ENCODE measurements around the gene LRRC8D. TPM values are rescaled to one million over a fixed set of nuclear protein-coding genes. Genes with fewer than 3 reads are reported as not detected.

LRRC8D gene
- total RNA-seq, 1 donor from 2014 or later: 33.9 TPM

DNA sequence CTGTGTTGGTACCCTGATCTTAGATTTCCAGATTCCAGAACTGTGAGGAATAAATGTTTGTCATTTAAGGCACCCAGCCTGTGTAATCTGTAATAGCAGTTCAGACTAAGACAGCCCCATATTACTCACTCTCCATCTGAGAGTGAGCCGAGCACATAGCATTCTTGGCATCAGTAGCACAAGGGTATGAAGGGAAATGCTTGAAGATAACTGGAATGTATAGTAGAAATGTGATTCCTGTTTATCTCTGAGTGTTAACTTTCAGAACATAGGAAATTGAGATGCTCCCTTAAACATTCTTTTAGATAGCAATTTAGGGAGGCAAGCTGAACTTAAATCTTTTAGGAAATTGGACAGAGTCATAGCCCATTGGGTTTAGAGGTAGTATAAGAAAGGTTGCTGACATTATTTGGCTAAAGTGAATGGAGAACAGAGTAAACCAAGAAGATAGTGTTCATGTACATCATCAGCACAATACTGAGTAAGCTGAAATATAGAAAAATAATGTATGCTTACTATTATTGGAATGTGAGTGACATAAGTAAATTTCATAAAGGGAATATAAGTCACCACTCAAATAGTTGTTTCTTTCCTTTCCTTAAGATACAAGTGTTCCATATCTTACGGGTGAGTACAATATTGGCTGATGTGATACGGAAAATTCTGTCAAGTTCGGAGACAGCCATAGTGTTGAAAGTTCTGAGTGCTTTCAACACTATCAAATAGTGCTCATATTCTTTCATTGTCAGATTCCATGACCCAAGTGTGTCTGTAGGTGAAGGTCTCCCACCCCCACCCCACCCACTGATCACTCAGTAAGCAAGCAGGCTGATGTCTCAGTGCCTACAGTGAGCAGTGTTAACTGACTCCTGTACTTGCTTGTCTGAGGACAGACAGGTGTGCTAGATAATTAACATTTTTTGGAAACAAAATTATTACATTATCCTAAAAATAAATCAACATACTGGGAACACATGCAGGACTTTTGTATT, 73.7 kb downstream of the LRRC8D start:
- Mint-ChIP-seq H3K4me3 (ENCODE audit: unreplicated experiment) (no peak overlapping the region), H3K27ac (ENCODE audit: unreplicated experiment) (no peak overlapping the region), H3K36me3 (ENCODE audit: low read depth, unreplicated experiment) (peaks cover 8% of the 10 kb centered on the region), H3K4me1 (ENCODE audit: unreplicated experiment) (peaks cover 31% of the 10 kb centered on the region), H3K27me3 (ENCODE audit: unreplicated experiment) (no peaks in the 10 kb centered on the region), H3K9me3 (ENCODE audit: unreplicated experiment) (no peaks in the 10 kb centered on the region)
- no peak for DNase-seq (ENCODE audit: low spot score)
- TF ChIP-seq, protein P1, sequence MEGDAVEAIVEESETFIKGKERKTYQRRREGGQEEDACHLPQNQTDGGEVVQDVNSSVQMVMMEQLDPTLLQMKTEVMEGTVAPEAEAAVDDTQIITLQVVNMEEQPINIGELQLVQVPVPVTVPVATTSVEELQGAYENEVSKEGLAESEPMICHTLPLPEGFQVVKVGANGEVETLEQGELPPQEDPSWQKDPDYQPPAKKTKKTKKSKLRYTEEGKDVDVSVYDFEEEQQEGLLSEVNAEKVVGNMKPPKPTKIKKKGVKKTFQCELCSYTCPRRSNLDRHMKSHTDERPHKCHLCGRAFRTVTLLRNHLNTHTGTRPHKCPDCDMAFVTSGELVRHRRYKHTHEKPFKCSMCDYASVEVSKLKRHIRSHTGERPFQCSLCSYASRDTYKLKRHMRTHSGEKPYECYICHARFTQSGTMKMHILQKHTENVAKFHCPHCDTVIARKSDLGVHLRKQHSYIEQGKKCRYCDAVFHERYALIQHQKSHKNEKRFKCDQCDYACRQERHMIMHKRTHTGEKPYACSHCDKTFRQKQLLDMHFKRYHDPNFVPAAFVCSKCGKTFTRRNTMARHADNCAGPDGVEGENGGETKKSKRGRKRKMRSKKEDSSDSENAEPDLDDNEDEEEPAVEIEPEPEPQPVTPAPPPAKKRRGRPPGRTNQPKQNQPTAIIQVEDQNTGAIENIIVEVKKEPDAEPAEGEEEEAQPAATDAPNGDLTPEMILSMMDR (IDR thresholded peaks at IDR 0.05; ENCODE audit: unreplicated experiment): no peak

DNA sequence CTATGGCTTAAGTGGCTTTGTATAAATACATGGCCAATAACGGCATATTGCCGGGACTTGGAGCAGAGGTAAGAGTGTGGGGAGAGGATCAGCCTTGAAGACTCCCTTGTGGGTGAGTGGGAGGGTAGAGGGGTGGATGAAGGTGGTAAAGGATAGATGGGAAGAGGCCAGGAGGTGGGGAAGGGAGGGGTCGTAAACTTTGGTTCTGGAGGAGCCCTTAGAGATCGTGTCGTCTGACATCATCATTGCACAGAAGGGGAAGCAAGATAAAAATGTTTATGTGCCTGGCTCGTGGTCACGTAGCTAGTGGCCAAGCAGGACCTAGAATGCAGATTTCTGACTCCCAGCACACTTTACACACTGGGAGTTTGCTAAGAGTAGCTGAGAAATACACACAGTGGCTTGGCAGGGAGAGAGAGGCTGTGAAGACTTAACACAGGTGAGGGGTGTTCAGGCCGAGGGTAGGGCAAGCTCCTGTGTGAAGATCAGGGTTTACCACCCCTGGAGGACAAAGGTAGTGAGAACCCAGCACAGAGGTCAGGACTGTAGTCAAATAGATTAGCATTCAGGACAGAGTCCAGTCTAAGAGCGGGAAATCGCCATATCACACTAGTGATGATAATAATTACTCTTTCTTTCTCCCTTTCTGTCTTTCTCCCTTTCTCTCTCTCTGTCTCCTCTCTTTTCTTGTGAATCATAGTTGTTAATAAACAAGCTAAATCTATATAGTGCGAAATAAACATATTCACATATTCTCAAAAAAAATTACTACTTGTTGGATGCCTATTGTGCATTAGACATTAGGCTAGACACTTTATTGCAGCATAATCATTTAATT, 75.5 kb downstream of the LRRC8D start:
- Mint-ChIP-seq H3K4me1 (ENCODE audit: unreplicated experiment) (peaks cover 41% of the 10 kb centered on the region), H3K36me3 (ENCODE audit: low read depth, unreplicated experiment) (peaks cover 4% of the 10 kb centered on the region), H3K4me3 (ENCODE audit: unreplicated experiment) (no peak overlapping the region), H3K27ac (ENCODE audit: unreplicated experiment) (no peak overlapping the region), H3K9me3 (ENCODE audit: unreplicated experiment) (no peaks in the 10 kb centered on the region), H3K27me3 (ENCODE audit: unreplicated experiment) (no peaks in the 10 kb centered on the region)
- TF ChIP-seq, protein P1 (IDR thresholded peaks at IDR 0.05; ENCODE audit: unreplicated experiment): no peak
- DNase-seq (ENCODE audit: low spot score): no peak

DNA sequence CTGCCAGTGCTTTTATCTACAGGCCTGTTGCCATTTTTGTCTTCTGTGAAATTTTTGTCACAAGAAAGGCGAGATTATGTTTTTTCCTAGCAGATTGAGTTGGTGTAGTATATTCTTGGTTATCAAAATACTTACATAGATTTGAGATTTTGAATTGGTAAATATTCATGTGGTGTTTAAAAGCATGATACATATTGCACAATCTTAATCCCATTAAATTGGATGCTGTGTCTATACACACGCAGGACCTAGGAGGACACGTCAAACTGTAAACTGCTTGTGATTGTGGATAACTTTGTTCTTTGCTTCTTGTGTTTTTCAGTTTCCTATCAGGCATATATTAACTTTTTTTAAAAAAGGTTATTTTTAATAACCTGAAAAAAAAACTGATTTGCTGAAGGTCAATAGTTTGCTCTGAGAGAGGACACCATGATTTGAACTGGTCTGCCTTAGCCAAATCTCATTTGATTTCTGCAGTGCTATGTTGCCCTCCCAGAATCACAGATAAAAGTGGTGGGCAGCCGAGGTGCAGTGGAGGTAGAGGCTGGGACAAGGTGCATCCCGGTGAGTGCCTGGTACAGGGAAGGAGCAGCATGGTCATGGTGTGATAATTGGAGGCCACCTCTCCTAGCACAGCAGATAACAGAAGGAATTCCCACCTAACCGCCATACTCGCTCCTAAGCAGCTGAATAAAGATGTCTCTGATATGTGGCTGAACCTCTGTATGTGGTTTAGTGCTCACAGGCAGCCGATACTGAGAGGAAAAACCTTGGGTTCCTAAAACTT, 76.7 kb downstream of the LRRC8D start:
- Mint-ChIP-seq H3K27me3 (ENCODE audit: unreplicated experiment) (no peaks in the 10 kb centered on the region), H3K9me3 (ENCODE audit: unreplicated experiment) (no peaks in the 10 kb centered on the region), H3K27ac (ENCODE audit: unreplicated experiment) (no peak overlapping the region), H3K4me1 (ENCODE audit: unreplicated experiment) (peaks cover 43% of the 10 kb centered on the region), H3K4me3 (ENCODE audit: unreplicated experiment) (no peak overlapping the region), H3K36me3 (ENCODE audit: low read depth, unreplicated experiment) (peaks cover 4% of the 10 kb centered on the region)
- no peak for DNase-seq (ENCODE audit: low spot score)
- TF ChIP-seq, protein P1 (IDR thresholded peaks at IDR 0.05; ENCODE audit: unreplicated experiment): no peak

DNA sequence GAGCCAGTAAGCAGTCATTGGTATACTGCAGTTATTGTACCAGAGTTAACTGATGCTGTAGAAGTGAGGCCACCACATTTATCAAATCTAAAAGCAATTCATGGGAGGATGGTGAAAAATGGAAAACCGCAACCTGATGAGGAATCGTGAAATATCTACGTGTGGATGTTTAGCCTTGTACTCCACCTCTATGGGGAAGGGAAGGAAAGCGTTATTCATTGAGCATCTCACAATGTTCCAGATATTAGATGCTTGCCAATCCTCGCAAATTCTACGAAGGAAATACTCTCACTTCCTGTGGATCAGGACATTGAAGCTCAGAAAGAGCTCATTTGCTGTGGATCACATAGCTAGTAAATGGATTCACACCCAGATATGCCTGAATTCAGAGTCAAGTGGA, 77.3 kb downstream of the LRRC8D start:
- peaks cover 49% of the 10 kb centered on the region for H3K4me1 Mint-ChIP-seq (ENCODE audit: unreplicated experiment)
- H3K27me3 Mint-ChIP-seq (ENCODE audit: unreplicated experiment): no peaks in the 10 kb centered on the region
- H3K27ac Mint-ChIP-seq (ENCODE audit: unreplicated experiment): no peak overlapping the region
- H3K4me3 Mint-ChIP-seq (ENCODE audit: unreplicated experiment): no peak overlapping the region
- H3K36me3 Mint-ChIP-seq (ENCODE audit: low read depth, unreplicated experiment): peaks cover 4% of the 10 kb centered on the region
- TF ChIP-seq, protein P1 (IDR thresholded peaks at IDR 0.05; ENCODE audit: unreplicated experiment): no peak
- DNase-seq (ENCODE audit: low spot score): no peak
- no peaks in the 10 kb centered on the region for H3K9me3 Mint-ChIP-seq (ENCODE audit: unreplicated experiment)

All from endothelial cell (in vitro differentiated cells).